Tongue (tissue), 2 donors: ENCODE data around the gene ZDHHC21. TPM values are rescaled to one million over a fixed set of nuclear protein-coding genes. Genes with fewer than 3 reads are reported as not detected.

Experiments
- DNase-seq: peaks from one replicate; pipeline ENCODE4 v3.0.0-alpha.2; 2015
- total RNA-seq: library from RNA; depleted of rRNA; stranded (reverse); fragments of >200 nt; gene quantifications from one replicate; pipeline ENCODE4 v1.2.3, GENCODE V29; 2014

ZDHHC21 gene
- total RNA-seq, 1 donor from 2014 or later, result 32.1 TPM

GRCh38 chr9:14616188-14616982 lies 76.8 kb downstream of the ZDHHC21 start:
- DNase-seq, result peak; percentile 79

GRCh38 chr9:14608540-14608939 lies 84.7 kb downstream of the ZDHHC21 start:
- no peak for DNase-seq

GRCh38 chr9:14597171-14597799 lies 95.9 kb downstream of the ZDHHC21 start:
- no peak for DNase-seq

GRCh38 chr9:14593406-14593805 lies 99.8 kb downstream of the ZDHHC21 start:
- DNase-seq, result no peak

GRCh38 chr9:14591411-14591810 lies 101.8 kb downstream of the ZDHHC21 start:
- no peak for DNase-seq

GRCh38 chr9:14585730-14586473 lies 107.3 kb downstream of the ZDHHC21 start:
- DNase-seq, result no peak

- DNase-seq, result no peak
Measured at GRCh38 chr9:14584571-14584970, 108.7 kb downstream of the ZDHHC21 start.

- DNase-seq, result no peak
Measured at GRCh38 chr9:14578030-14578429, 115.2 kb downstream of the ZDHHC21 start.

GRCh38 chr9:14574173-14574572 lies 119.1 kb downstream of the ZDHHC21 start:
- DNase-seq, result no peak

GRCh38 chr9:14573319-14573718 lies 119.9 kb downstream of the ZDHHC21 start:
- no peak for DNase-seq

GRCh38 chr9:14565352-14566016 lies 127.7 kb downstream of the ZDHHC21 start:
- no peak for DNase-seq

- no peak for DNase-seq
Measured at GRCh38 chr9:14563902-14564624, 129.2 kb downstream of the ZDHHC21 start.

GRCh38 chr9:14561929-14562405 lies 131.3 kb downstream of the ZDHHC21 start:
- no peak for DNase-seq

Other genes starting within 250 kb of the ZDHHC21 start
- not detected for gene CER1, start 29.3 kb upstream of the ZDHHC21 start, total RNA-seq
- 18.2 TPM for gene FREM1, start 217.0 kb upstream of the ZDHHC21 start, total RNA-seq